GM12878 (cell line): ENCODE measurements around the gene CCNT2. TPM values are rescaled to one million over a fixed set of nuclear protein-coding genes. Genes with fewer than 3 reads are reported as not detected.

Experiments used
- ATF7 ChIP-seq: fragments of 450-650 bp; IDR thresholded peaks from 2 replicates; pipeline ENCODE4 v1.6.1; 2016; ENCODE audit warnings: low read depth, mild to moderate bottlenecking
- CBFB ChIP-seq: IDR thresholded peaks from 2 replicates; pipeline ENCODE4 v1.6.1; 2016; ENCODE audit warnings: antibody characterized with exemption, low read depth
- E2F4 ChIP-seq: IDR thresholded peaks from 2 replicates; pipeline ENCODE4 v1.6.1; 2012; ENCODE audit warnings: low read depth, low read length, improper control_type of control experiment
- E4F1 ChIP-seq: fragments of 450-650 bp; IDR thresholded peaks from 2 replicates; pipeline ENCODE4 v1.6.1; 2018; ENCODE audit warnings: borderline replicate concordance, mild to moderate bottlenecking; ENCODE audit not compliant: partially characterized antibody
- GABPA ChIP-seq: IDR thresholded peaks from 2 replicates; pipeline ENCODE4 v1.6.1; 2014; ENCODE audit warnings: antibody characterized with exemption, low read depth, mild to moderate bottlenecking, inconsistent platforms
- HDAC2 ChIP-seq: fragments of 200-600 bp; sonication (generic); IDR thresholded peaks from 2 replicates; pipeline ENCODE4 v1.6.1; 2017
- IKZF1 ChIP-seq: fragments of 450-650 bp; conservative IDR thresholded peaks from 2 replicates; pipeline ENCODE4 v1.6.1; 2017; ENCODE audit warnings: antibody characterized with exemption, mild to moderate bottlenecking
- NFIC ChIP-seq: IDR thresholded peaks from 2 replicates; pipeline ENCODE4 v1.6.1; 2012; ENCODE audit warnings: low read depth, mild to moderate bottlenecking, inconsistent platforms, low read length, moderate library complexity
- NR2C2 ChIP-seq: IDR thresholded peaks from 2 replicates; pipeline ENCODE4 v1.6.1; 2011; ENCODE audit warnings: borderline replicate concordance, low read depth; ENCODE audit not compliant: control insufficient read depth, insufficient read length
- PAX5 ChIP-seq: IDR thresholded peaks from 2 replicates; pipeline ENCODE4 v1.6.1; 2011; ENCODE audit warnings: low read depth, low read length, borderline replicate concordance
- PBX3 ChIP-seq: IDR thresholded peaks from 2 replicates; pipeline ENCODE4 v1.6.1; 2011; ENCODE audit warnings: mild to moderate bottlenecking, low read depth, low read length, moderate library complexity; ENCODE audit not compliant: insufficient replicate concordance
- POLR2AphosphoS2 ChIP-seq: IDR thresholded peaks from 2 replicates; pipeline ENCODE4 v1.6.1; 2011; ENCODE audit warnings: low read depth, mild to moderate bottlenecking, low read length, improper control_type of control experiment, moderate library complexity
- POLR2AphosphoS5 ChIP-seq: IDR thresholded peaks from 2 replicates; pipeline ENCODE4 v1.6.1; 2011; ENCODE audit warnings: mild to moderate bottlenecking, low read length, inconsistent platforms
- ZNF592 ChIP-seq: fragments of 450-650 bp; IDR thresholded peaks from 2 replicates; pipeline ENCODE4 v1.6.1; 2017; ENCODE audit warnings: mild to moderate bottlenecking, moderate library complexity
- ZNF687 ChIP-seq: fragments of 450-650 bp; IDR thresholded peaks from 2 replicates; pipeline ENCODE4 v1.6.1; 2017; ENCODE audit warnings: mild to moderate bottlenecking, moderate library complexity
- polyA plus RNA-seq, 11 experiments: library from polyadenylated mRNA; depleted of rRNA in 4 of 11; unstranded in 6 of 11; stranded (reverse) in 5 of 11; fragments of >200 nt; fragmentation: Nextera tagmentation in 4 of 11; fragmentation: Illumina TruSeq in 1 of 11; extraction: Ambion mirVana in 4 of 11; extraction: Trizol in 1 of 11; gene quantifications; 1 replicate in 1 of 11; 2 replicates in 10 of 11; pipeline versions ENCODE4 v1.2.1 to v1.2.3, GENCODE V29; 2011 to 2016; ENCODE audit warnings: inconsistent platforms in 2 of 11, missing spikeins in 2 of 11, low read depth in 1 of 11
- total RNA-seq, 4 experiments: library from RNA; depleted of rRNA in 3 of 4; stranded (reverse); fragments of >200 nt in 3 of 4; fragmentation: Illumina TruSeq in 1 of 4; extraction: Trizol in 1 of 4; gene quantifications; 2 replicates each; pipeline versions ENCODE4 v1.2.1 to v1.2.3, GENCODE V29; 2013 to 2021

The CCNT2 gene
- total and polyA plus RNA-seq, 10 of the 15 experiments (the other 5 are each of a cell fraction or from before 2014, with no cell fraction given), result 6.0 to 25.6 (median 20.0) TPM

GRCh38 chr2:134973241-134974138 lies 54.9 kb downstream of the CCNT2 start (continued):
- TF ChIP-seq ZNF687 (no peak), E2F4 (no peak), GABPA (no peak), HDAC2 (no peak), POLR2AphosphoS5 (no peak), PAX5 (no peak), IKZF1 (no peak), POLR2AphosphoS2 (no peak), ZNF592 (no peak), ATF7 (peak; percentile 47; the same call in 1 of the 2 replicates), CBFB (0 out of 2 replicates have a peak, but pooled peaks have one; percentile 34), NR2C2 (no peak), NFIC (peak; percentile 43; the same call in 1 of the 2 replicates), PBX3 (no peak), E4F1 (no peak)
